ENCODE results near the gene IGFL3. TPM values are rescaled to one million over a fixed set of nuclear protein-coding genes. Genes with fewer than 3 reads are reported as not detected.

The IGFL3 gene
- total and polyA plus RNA-seq, 11 donors = not detected

DNA sequence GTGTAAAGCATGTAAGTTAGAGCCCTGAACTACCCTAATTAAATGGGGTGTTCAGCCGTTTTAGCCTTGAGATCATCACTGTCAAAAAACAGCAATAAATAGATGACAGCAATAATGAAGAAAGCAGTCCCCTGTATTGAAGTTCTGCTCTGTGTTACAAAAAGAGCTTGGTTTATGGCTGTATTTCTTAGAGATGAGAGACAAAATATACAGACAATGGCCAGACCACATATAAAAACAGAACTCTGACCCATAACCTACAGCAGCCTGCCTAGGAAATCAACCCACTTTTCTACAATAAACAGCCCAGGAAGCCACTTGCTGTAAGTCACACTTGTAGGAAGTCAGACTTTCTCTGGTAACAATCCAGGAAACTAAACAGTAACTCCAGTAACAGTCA lies 10.8 kb downstream of the IGFL3 start:
- WGBS, 4 donors = 50 to 74% (median 64%) methylated on average over 1 of the region's 1 CpG
- no peaks in the 10 kb centered on the region for H3K9me3 ChIP-seq
- no peak overlapping the region for H3K4me3 ChIP-seq
- no peak for TF ChIP-seq POLR2A (IDR thresholded peaks at IDR 0.05)
- TF ChIP-seq, protein P1, sequence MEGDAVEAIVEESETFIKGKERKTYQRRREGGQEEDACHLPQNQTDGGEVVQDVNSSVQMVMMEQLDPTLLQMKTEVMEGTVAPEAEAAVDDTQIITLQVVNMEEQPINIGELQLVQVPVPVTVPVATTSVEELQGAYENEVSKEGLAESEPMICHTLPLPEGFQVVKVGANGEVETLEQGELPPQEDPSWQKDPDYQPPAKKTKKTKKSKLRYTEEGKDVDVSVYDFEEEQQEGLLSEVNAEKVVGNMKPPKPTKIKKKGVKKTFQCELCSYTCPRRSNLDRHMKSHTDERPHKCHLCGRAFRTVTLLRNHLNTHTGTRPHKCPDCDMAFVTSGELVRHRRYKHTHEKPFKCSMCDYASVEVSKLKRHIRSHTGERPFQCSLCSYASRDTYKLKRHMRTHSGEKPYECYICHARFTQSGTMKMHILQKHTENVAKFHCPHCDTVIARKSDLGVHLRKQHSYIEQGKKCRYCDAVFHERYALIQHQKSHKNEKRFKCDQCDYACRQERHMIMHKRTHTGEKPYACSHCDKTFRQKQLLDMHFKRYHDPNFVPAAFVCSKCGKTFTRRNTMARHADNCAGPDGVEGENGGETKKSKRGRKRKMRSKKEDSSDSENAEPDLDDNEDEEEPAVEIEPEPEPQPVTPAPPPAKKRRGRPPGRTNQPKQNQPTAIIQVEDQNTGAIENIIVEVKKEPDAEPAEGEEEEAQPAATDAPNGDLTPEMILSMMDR (IDR thresholded peaks at IDR 0.05) = no peak
- no peak overlapping the region for H3K27ac ChIP-seq
- no peak for DNase-seq
- no peaks in the 10 kb centered on the region for H3K4me1 ChIP-seq
- ATAC-seq = no peak
- intact Hi-C loops (cut with DNase I) = no loop called here
- peaks cover 0 to 36% (median 9%) of the 10 kb centered on the region in 9 donors for H3K27me3 ChIP-seq
- no peaks in the 10 kb centered on the region for H3K36me3 ChIP-seq

DNA sequence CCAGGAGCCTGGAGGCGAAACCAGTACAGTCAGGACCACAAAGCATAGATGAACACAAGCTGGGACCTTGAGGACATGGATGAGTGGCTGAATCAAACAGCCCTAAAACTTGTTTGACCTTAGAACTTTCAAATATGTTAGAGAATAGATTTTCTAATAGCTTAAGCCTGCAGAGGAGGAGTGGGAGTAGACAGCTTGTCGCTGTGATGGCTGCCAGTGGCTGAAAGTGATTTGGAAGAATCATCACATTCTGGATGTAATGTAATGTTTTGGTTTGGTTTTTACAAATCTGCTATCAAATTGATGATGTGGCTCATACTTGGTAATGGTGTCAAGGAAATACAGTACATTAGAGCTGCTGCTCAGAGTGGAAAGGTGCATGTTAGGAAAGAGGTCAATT lies 12.0 kb downstream of the IGFL3 start:
- 58 to 70% (median 68%) methylated on average over 2 of the region's 2 CpGs for WGBS, 4 donors
- ATAC-seq = no peak
- DNase-seq = no peak

DNA sequence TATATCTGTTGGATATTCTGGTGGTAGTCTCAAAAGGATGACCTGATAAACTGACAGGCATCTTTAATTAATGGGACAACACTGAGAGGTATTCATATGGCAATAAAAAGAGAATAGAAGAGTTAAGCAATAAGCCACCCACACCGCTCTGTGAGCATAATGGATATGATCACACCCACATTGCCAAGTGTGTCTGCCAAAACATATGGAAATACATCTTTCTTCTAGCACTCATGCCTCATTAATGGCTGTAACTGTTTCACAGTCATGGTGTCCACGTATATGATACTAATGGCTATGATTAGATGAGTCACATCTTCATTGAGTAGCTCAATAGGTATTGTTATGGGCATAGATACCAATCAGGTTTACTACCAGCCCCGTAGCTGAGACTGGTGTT lies 13.1 kb downstream of the IGFL3 start:
- intact Hi-C loops (cut with DNase I) = no loop called here
- Histone ChIP-seq H3K36me3 (no peaks in the 10 kb centered on the region), H3K4me3 (no peak overlapping the region), H3K9me3 (no peaks in the 10 kb centered on the region), H3K27ac (no peak overlapping the region), H3K4me1 (no peaks in the 10 kb centered on the region), H3K27me3 (peaks cover 0 to 32% (median 6%) of the 10 kb centered on the region in 9 donors)
- no peak for DNase-seq
- TF ChIP-seq POLR2A (IDR thresholded peaks at IDR 0.05) = no peak
- TF ChIP-seq, protein P1 (IDR thresholded peaks at IDR 0.05) = no peak
- WGBS, 4 donors = 60 to 77% (median 75%) methylated on average over 3 of the region's 3 CpGs
- ATAC-seq = no peak

More for the DNA sequence above, 12.0 kb downstream of the IGFL3 start:
- intact Hi-C loops (cut with DNase I) = no loop called here
- Histone ChIP-seq H3K4me1 (no peaks in the 10 kb centered on the region), H3K9me3 (no peaks in the 10 kb centered on the region), H3K36me3 (no peaks in the 10 kb centered on the region), H3K4me3 (no peak overlapping the region), H3K27me3 (peaks cover 0 to 33% (median 9%) of the 10 kb centered on the region in 9 donors), H3K27ac (no peak overlapping the region)
- no peak for TF ChIP-seq POLR2A (IDR thresholded peaks at IDR 0.05)
- TF ChIP-seq, protein P1 (IDR thresholded peaks at IDR 0.05) = no peak

DNA sequence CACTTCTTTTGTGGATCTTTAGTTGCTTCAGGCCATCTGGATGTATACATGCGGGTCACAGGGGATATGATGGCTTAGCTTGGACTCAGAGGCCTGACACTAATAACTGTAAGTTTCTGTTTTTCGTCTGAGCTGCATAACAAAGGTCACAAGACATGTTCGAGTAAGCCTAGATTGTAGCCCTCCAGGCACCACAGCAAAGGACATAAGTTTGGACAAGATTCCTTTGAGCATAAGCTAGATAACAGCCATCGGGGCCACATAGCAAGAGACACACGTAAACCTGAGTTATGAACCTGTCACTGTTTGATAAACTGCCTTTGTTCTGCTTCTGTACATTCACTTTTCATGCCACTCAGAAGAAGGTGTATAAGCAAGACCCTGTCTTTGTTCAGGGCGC lies 14.6 kb downstream of the IGFL3 start:
- no peak overlapping the region for H3K4me3 ChIP-seq
- H3K36me3 ChIP-seq = no peaks in the 10 kb centered on the region
- peaks cover 0 to 4% (median 0%) of the 10 kb centered on the region in 12 donors for H3K9me3 ChIP-seq
- H3K27me3 ChIP-seq = peaks cover 0 to 25% (median 5%) of the 10 kb centered on the region in 9 donors
- intact Hi-C loops (cut with DNase I) = no loop called here
- no peak for DNase-seq
- 52 to 63% (median 53%) methylated on average over 6 of the region's 6 CpGs for WGBS, 4 donors
- ATAC-seq = no peak
- no peak for TF ChIP-seq POLR2A (IDR thresholded peaks at IDR 0.05)
- TF ChIP-seq, protein P1 (IDR thresholded peaks at IDR 0.05) = no peak
- no peak overlapping the region for H3K27ac ChIP-seq
- no peaks in the 10 kb centered on the region for H3K4me1 ChIP-seq
